Kidney capillary endothelial cell (primary cell): ENCODE data around the gene BICDL1.

Experiments
- DNase-seq: peaks from one replicate; pipeline ENCODE4 v3.0.0-alpha.2; 2018; ENCODE audit warnings: low spot score

BICDL1 gene

GRCh38 chr12:120102189-120103043, 113.4 kb downstream of the BICDL1 start:
- no peak for DNase-seq

GRCh38 chr12:120103044-120103338, 114.0 kb downstream of the BICDL1 start:
- DNase-seq, result no peak

GRCh38 chr12:120103371-120103770, 114.3 kb downstream of the BICDL1 start:
- DNase-seq, result no peak

- no peak for DNase-seq
Observed at GRCh38 chr12:120106151-120106550, 117.1 kb downstream of the BICDL1 start.

- DNase-seq, result no peak
Observed at GRCh38 chr12:120109570-120110267, 120.7 kb downstream of the BICDL1 start.

- no peak for DNase-seq
Observed at GRCh38 chr12:120110550-120111501, 121.8 kb downstream of the BICDL1 start.

GRCh38 chr12:120115066-120115465, 126.0 kb downstream of the BICDL1 start:
- DNase-seq, result no peak

- no peak for DNase-seq
Observed at GRCh38 chr12:120115692-120116440, 126.8 kb downstream of the BICDL1 start.

- no peak for DNase-seq
Observed at GRCh38 chr12:120116441-120116791, 127.4 kb downstream of the BICDL1 start, which contains the start of gene RAB35. RAB35 (minus strand) TSS chr12:120116753; CDS start chr12:120116650, 103 bp downstream.

GRCh38 chr12:120116792-120117651, 128.0 kb downstream of the BICDL1 start:
- DNase-seq, result peak; percentile 97

GRCh38 chr12:120117961-120118320, 128.9 kb downstream of the BICDL1 start:
- no peak for DNase-seq

- no peak for DNase-seq
Observed at GRCh38 chr12:120118321-120119061, 129.5 kb downstream of the BICDL1 start.

GRCh38 chr12:120119271-120119973, 130.4 kb downstream of the BICDL1 start:
- DNase-seq, result no peak

- DNase-seq, result no peak
Observed at GRCh38 chr12:120121343-120121742, 132.3 kb downstream of the BICDL1 start.

GRCh38 chr12:120121766-120122293, 132.8 kb downstream of the BICDL1 start:
- no peak for DNase-seq

- no peak for DNase-seq
Observed at GRCh38 chr12:120125029-120125428, 136.0 kb downstream of the BICDL1 start.

- peak; percentile 74 for DNase-seq
Observed at GRCh38 chr12:120125792-120126634, 137.0 kb downstream of the BICDL1 start.

GRCh38 chr12:120126635-120127005, 137.6 kb downstream of the BICDL1 start:
- peak; percentile 89 for DNase-seq
